ENCODE results near the gene KDM7A. TPM values are rescaled to one million over a fixed set of nuclear protein-coding genes. Genes with fewer than 3 reads are reported as not detected.
A peak's percentile ranks its signal among the peaks of the same experiment; 100 is the strongest.

The KDM7A gene
- total RNA-seq, 1 experiment from 2014 or later: 12.4 TPM

DNA sequence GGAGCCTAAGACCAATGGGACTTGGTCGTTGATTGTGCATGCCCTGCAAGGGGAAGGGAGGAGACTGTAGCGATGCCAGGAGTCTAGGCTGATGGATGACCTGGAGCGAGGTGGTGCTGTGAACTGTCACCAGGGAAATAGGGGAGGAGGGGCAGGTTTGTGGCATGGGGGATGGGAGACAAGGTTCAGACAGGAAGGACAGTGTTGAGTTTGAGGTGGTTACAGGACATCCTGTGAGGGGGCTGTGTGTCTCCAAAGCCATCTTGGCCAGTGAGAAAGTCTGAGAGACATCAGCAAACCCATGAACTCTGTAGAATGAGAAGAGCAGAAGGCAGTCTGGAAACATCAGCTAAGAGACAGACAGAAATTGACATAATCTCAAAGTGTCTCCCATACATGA is 38.5 kb upstream of the KDM7A start:
- no peak for DNase-seq (ENCODE audit: unreplicated experiment)
- peaks cover 9% of the 10 kb centered on the region for H3K9me3 Mint-ChIP-seq (ENCODE audit: unreplicated experiment)
- no peak overlapping the region for H3K4me3 Mint-ChIP-seq (ENCODE audit: unreplicated experiment)
- no peaks in the 10 kb centered on the region for H3K27me3 Mint-ChIP-seq (ENCODE audit: insufficient read depth, unreplicated experiment)
- H3K4me1 Mint-ChIP-seq (ENCODE audit: insufficient read depth, unreplicated experiment): peaks cover 7% of the 10 kb centered on the region
- TF ChIP-seq, protein P1, sequence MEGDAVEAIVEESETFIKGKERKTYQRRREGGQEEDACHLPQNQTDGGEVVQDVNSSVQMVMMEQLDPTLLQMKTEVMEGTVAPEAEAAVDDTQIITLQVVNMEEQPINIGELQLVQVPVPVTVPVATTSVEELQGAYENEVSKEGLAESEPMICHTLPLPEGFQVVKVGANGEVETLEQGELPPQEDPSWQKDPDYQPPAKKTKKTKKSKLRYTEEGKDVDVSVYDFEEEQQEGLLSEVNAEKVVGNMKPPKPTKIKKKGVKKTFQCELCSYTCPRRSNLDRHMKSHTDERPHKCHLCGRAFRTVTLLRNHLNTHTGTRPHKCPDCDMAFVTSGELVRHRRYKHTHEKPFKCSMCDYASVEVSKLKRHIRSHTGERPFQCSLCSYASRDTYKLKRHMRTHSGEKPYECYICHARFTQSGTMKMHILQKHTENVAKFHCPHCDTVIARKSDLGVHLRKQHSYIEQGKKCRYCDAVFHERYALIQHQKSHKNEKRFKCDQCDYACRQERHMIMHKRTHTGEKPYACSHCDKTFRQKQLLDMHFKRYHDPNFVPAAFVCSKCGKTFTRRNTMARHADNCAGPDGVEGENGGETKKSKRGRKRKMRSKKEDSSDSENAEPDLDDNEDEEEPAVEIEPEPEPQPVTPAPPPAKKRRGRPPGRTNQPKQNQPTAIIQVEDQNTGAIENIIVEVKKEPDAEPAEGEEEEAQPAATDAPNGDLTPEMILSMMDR (IDR thresholded peaks at IDR 0.05; ENCODE audit: unreplicated experiment): no peak
- no peaks in the 10 kb centered on the region for H3K36me3 Mint-ChIP-seq (ENCODE audit: insufficient read depth, unreplicated experiment)
- H3K27ac Mint-ChIP-seq (ENCODE audit: low read depth, unreplicated experiment): no peak overlapping the region
- intact Hi-C loops (cut with micrococcal nuclease): no loop called here
- BruUV-seq (replicated peaks): no TSS peak
- POLR2A ChIA-PET: no interaction called here
- CTCF ChIA-PET: no interaction called here

DNA sequence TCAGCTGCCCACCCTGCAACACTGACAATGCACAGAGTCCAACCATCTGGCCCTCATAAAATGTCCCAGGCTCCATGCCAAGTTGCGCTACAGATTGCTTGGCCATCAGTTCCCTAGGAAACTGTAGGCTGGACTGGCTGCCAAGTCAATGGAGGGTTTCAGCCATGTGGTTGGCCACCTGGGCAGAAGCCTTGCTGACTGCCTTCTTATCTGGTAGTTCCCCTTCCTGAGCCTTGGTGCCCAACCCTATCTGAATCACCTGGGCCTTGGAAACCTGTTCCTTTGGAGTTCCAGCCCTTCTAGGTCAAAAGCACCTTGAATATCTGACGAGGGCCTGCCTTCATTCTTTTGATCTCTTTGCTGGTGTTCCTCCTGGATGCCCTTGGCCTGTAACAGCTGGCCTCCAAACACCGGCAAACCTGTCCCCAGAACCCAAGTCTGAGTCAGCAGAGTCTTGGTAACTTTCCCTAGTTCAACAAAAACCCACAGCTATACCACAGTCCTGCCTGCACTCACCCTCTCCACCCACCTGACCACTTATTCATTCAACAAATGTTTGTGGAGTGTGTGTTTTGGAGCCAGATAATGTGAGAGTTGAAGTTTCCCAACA is 37.4 kb upstream of the KDM7A start:
- H3K9me3 Mint-ChIP-seq (ENCODE audit: unreplicated experiment): peaks cover 9% of the 10 kb centered on the region
- TF ChIP-seq, protein P1 (IDR thresholded peaks at IDR 0.05; ENCODE audit: unreplicated experiment): no peak
- H3K27ac Mint-ChIP-seq (ENCODE audit: low read depth, unreplicated experiment): no peak overlapping the region
- peak; percentile 29 for DNase-seq (ENCODE audit: unreplicated experiment)
- no peaks in the 10 kb centered on the region for H3K27me3 Mint-ChIP-seq (ENCODE audit: insufficient read depth, unreplicated experiment)
- no peak overlapping the region for H3K4me3 Mint-ChIP-seq (ENCODE audit: unreplicated experiment)
- ChIA-PET CTCF (no interaction called here), POLR2A (interaction anchor here (0.7 to 1.1 kb wide), 2 partner anchors 37 to 49 kb away, joined by 4 read pairs; no protein-coding TSS in a partner anchor)
- peaks cover 7% of the 10 kb centered on the region for H3K4me1 Mint-ChIP-seq (ENCODE audit: insufficient read depth, unreplicated experiment)
- H3K36me3 Mint-ChIP-seq (ENCODE audit: insufficient read depth, unreplicated experiment): no peaks in the 10 kb centered on the region
- intact Hi-C loops (cut with micrococcal nuclease): no loop called here
- BruUV-seq (replicated peaks): no TSS peak

DNA sequence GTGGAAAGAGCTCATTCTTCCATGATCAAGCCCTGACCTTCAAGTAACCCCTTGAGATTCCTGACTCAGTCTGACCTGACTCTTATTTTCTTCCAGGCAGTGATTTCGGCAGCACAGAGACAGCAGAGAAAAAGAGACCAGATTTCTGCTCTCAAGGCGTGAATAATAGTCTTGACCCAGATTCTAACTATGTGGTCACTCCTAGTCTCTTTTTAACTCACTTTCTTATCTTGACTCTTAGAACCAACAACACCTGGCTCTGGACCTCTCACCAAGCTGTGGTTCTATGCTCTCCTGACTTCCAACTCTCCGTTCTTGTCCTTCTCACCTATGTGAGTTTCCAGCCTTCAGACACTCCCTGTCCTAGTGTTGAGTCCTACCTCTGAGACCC is 36.9 kb upstream of the KDM7A start:
- TF ChIP-seq, protein P1 (IDR thresholded peaks at IDR 0.05; ENCODE audit: unreplicated experiment): no peak
- H3K27ac Mint-ChIP-seq (ENCODE audit: low read depth, unreplicated experiment): no peak overlapping the region
- peaks cover 9% of the 10 kb centered on the region for H3K9me3 Mint-ChIP-seq (ENCODE audit: unreplicated experiment)
- DNase-seq (ENCODE audit: unreplicated experiment): no peak
- ChIA-PET CTCF (no interaction called here), POLR2A (interaction anchor here (0.7 to 1.1 kb wide), 2 partner anchors 36 to 48 kb away, joined by 4 read pairs; no protein-coding TSS in a partner anchor)
- no peaks in the 10 kb centered on the region for H3K27me3 Mint-ChIP-seq (ENCODE audit: insufficient read depth, unreplicated experiment)
- H3K36me3 Mint-ChIP-seq (ENCODE audit: insufficient read depth, unreplicated experiment): no peaks in the 10 kb centered on the region
- intact Hi-C loops (cut with micrococcal nuclease): no loop called here
- no TSS peak for BruUV-seq (replicated peaks)
- H3K4me3 Mint-ChIP-seq (ENCODE audit: unreplicated experiment): no peak overlapping the region
- H3K4me1 Mint-ChIP-seq (ENCODE audit: insufficient read depth, unreplicated experiment): peaks cover 7% of the 10 kb centered on the region

DNA sequence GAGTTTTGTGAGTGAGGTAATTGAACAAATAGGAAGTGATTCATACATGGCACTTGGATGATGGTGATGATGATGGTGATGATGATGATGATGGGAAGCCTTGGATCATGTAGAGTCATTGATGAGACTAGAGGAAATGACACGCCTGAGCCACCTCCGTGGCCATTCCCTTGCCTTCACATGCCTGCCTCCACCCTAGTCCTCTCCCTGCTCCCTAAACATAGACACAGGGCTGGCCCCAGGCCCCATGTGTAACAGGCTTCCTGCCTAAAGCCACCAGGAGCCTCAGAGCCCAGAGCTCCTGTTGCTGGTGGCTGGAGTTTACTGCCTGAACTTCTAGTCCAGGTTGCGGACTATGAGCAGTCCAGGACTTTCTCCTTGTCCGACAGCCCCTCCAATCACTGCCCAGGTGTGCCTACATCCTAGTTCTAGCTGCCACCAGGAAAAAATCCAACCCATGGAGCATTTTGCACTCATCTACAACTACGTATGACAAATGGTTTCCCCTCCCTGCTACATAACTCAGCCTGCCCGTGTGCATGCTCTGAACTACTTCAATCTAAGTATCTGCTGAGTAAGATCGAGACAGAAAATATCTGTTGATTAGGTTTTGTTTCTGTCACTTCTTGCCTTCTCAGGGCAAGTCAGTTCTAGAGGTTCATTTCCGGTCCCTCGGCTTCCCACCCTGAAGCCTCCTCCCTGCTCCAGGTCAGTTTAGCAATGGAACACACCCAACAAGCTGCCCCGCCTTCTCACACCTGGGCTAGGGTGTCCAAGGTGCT is 35.5 kb upstream of the KDM7A start:
- Mint-ChIP-seq H3K9me3 (ENCODE audit: unreplicated experiment) (peaks cover 9% of the 10 kb centered on the region), H3K27ac (ENCODE audit: low read depth, unreplicated experiment) (no peak overlapping the region), H3K4me3 (ENCODE audit: unreplicated experiment) (no peak overlapping the region), H3K4me1 (ENCODE audit: insufficient read depth, unreplicated experiment) (peaks cover 7% of the 10 kb centered on the region), H3K36me3 (ENCODE audit: insufficient read depth, unreplicated experiment) (no peaks in the 10 kb centered on the region), H3K27me3 (ENCODE audit: insufficient read depth, unreplicated experiment) (no peaks in the 10 kb centered on the region)
- BruUV-seq (replicated peaks): no TSS peak
- ChIA-PET CTCF (no interaction called here), POLR2A (no interaction called here)
- DNase-seq (ENCODE audit: unreplicated experiment): no peak
- TF ChIP-seq, protein P1 (IDR thresholded peaks at IDR 0.05; ENCODE audit: unreplicated experiment): no peak
- intact Hi-C loops (cut with micrococcal nuclease): no loop called here

All from MCF 10A (cell line).